ENCODE results near the gene CCDC171.

The CCDC171 gene

DNA sequence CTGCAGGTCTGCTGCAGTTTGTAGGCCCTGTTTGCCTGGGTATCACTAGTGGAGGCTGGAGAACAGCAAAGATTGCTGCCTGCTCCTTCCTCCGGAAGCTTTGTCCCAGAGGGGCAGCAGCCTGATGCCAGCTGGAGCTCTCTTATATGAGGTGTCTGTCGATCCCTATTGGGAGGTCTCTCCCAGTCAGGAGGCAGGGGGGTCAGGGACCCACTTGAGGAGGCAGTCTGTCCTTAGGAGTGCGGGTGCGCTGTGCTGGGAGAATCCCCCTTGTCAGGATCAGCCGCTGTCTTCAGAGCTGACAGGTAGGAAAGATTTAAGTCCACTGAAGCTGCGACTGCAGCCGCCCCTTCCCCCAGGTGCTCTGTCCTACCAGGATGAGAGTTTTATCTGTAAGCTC is 64.9 kb downstream of the CCDC171 start:
- no peaks in the 10 kb centered on the region for H3K4me1 ChIP-seq (ENCODE audit: control insufficient read depth, insufficient read depth, low read length, unreplicated experiment)
- no peaks in the 10 kb centered on the region for H3K79me2 ChIP-seq (ENCODE audit: control insufficient read depth, insufficient read depth, low read length, unreplicated experiment)
- no peak overlapping the region for H3K4me3 ChIP-seq (ENCODE audit: low read depth, low read length)
- H2AFZ ChIP-seq (ENCODE audit: low read length, unreplicated experiment), result no peak overlapping the region
- no peak overlapping the region for H3K27ac ChIP-seq (ENCODE audit: low read depth, low read length)
- H3K36me3 ChIP-seq (ENCODE audit: insufficient read depth, low read length), result no peaks in the 10 kb centered on the region
- no peaks in the 10 kb centered on the region for H3K27me3 ChIP-seq (ENCODE audit: insufficient read depth, low read length)

DNA sequence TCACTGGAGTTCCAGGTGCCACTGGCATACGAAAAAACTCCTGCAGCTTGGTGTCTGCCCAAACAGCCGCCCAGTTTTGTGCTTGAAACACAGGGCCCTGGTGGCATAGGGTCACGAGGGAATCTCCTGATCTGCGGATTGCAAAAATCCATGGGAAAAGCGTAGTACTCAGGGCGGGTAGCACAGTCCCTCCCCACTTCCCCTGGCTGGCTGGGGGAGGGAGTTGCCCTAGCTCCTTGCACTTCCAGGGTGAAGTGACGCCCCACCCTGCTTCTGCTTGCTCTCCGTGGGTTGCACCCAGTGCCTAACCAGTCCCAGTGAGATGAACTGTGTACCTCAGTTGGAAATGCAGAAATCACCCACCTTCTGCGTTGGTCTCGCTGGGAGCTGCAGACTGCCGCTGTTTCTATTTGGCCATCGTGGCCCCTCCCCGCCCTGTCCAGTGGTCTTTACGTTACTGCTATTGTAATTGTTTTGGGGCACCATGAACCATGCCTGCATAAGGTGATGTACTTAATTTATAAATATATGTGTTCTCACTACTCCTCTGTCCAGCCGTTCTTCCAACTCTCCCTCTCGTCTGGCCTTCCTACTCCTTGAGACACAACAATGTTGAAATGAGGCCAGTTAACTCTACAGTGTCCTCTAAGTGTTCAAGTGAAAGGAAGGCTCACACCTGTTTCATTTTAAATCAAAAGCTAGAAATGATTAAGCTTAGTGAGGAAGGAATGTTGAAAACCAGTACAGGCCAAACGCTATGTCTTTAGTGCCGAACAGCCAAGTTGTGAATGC is 65.9 kb downstream of the CCDC171 start:
- Histone ChIP-seq H3K27ac (ENCODE audit: low read depth, low read length) (no peak overlapping the region), H3K36me3 (ENCODE audit: insufficient read depth, low read length) (no peaks in the 10 kb centered on the region), H2AFZ (ENCODE audit: low read length, unreplicated experiment) (no peak overlapping the region), H3K4me3 (ENCODE audit: low read depth, low read length) (no peak overlapping the region), H3K79me2 (ENCODE audit: control insufficient read depth, insufficient read depth, low read length, unreplicated experiment) (no peaks in the 10 kb centered on the region), H3K4me1 (ENCODE audit: control insufficient read depth, insufficient read depth, low read length, unreplicated experiment) (no peaks in the 10 kb centered on the region), H3K27me3 (ENCODE audit: insufficient read depth, low read length) (no peaks in the 10 kb centered on the region)

DNA sequence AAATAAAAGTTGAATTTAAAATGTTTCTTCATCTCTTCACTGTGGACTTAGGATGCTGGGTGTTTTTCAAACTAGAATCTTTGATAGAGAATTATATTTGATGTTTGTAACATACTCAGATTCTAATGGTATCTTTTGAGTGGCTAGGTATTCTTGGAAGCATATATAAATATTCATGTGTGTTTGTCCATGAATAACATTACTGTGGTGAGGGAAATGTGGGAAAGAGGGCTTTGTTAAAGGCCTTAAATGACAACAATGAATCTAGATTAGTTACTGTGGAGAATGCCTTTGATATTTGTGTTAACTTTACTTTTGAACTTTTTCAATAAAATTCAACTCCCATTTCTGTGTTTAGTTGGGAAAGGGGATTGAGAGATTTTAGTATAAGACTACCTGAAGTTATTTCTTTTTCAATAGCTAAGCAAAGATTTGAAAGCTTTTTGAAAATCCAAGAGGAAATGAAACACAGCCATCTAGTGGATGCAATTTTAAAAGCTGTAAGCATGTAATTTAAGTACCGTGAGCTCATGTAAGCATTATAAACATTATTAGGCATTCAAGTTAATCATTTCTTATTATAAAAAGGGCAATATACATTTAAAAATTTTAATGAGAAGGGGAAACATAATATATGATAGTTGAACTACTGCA is 69.6 kb downstream of the CCDC171 start:
- no peaks in the 10 kb centered on the region for H3K4me1 ChIP-seq (ENCODE audit: control insufficient read depth, insufficient read depth, low read length, unreplicated experiment)
- H2AFZ ChIP-seq (ENCODE audit: low read length, unreplicated experiment), result no peak overlapping the region
- H3K79me2 ChIP-seq (ENCODE audit: control insufficient read depth, insufficient read depth, low read length, unreplicated experiment), result no peaks in the 10 kb centered on the region
- no peaks in the 10 kb centered on the region for H3K27me3 ChIP-seq (ENCODE audit: insufficient read depth, low read length)
- no peak overlapping the region for H3K27ac ChIP-seq (ENCODE audit: low read depth, low read length)
- no peak overlapping the region for H3K4me3 ChIP-seq (ENCODE audit: low read depth, low read length)
- H3K36me3 ChIP-seq (ENCODE audit: insufficient read depth, low read length), result no peaks in the 10 kb centered on the region

DNA sequence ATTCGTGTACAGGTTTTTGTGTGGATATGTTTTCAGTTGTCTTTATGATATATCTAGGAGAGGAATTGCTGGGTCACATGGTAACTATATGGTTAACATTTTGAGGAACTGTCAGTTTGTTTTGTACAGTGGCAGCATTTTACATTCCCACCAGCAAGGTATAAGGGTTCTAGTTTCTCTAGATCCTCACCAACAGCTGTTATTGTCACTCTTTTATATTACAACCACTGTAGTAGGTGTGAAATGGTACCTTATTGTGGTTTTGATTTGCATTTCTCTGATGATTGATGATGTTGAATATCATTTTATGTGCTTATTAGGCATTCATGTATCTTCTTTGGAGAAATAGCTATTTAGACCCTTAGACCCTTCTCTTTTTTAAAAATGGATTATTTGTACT is 82.9 kb downstream of the CCDC171 start:
- H3K79me2 ChIP-seq (ENCODE audit: control insufficient read depth, insufficient read depth, low read length, unreplicated experiment), result no peaks in the 10 kb centered on the region
- H3K4me3 ChIP-seq (ENCODE audit: low read depth, low read length), result no peak overlapping the region
- no peaks in the 10 kb centered on the region for H3K36me3 ChIP-seq (ENCODE audit: insufficient read depth, low read length)
- H3K4me1 ChIP-seq (ENCODE audit: control insufficient read depth, insufficient read depth, low read length, unreplicated experiment), result no peaks in the 10 kb centered on the region
- H2AFZ ChIP-seq (ENCODE audit: low read length, unreplicated experiment), result no peak overlapping the region
- no peaks in the 10 kb centered on the region for H3K27me3 ChIP-seq (ENCODE audit: insufficient read depth, low read length)
- no peak overlapping the region for H3K27ac ChIP-seq (ENCODE audit: low read depth, low read length)

DNA sequence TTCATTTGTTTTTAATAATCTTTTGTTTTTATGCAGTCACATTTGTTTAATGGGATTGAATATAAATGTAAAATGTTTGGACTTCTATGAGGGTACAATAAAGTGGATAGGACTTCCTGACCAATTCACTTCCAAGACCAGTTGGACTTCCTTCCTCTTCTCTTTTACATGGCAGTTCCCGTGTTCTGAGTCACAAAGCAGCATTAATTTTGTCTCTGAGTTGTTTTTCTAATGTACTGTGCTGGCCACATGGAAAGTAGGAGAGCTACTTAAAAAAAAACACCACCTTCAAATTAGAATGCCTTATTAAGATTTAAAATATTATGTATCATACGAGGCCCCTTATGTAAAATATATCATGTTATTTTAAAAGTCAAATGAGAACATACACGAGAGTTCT is 87.3 kb downstream of the CCDC171 start:
- Histone ChIP-seq H3K79me2 (ENCODE audit: control insufficient read depth, insufficient read depth, low read length, unreplicated experiment) (no peaks in the 10 kb centered on the region), H3K36me3 (ENCODE audit: insufficient read depth, low read length) (no peaks in the 10 kb centered on the region), H3K4me1 (ENCODE audit: control insufficient read depth, insufficient read depth, low read length, unreplicated experiment) (no peaks in the 10 kb centered on the region), H3K27ac (ENCODE audit: low read depth, low read length) (no peak overlapping the region), H3K4me3 (ENCODE audit: low read depth, low read length) (no peak overlapping the region), H3K27me3 (ENCODE audit: insufficient read depth, low read length) (no peaks in the 10 kb centered on the region), H2AFZ (ENCODE audit: low read length, unreplicated experiment) (no peak overlapping the region)

DNA sequence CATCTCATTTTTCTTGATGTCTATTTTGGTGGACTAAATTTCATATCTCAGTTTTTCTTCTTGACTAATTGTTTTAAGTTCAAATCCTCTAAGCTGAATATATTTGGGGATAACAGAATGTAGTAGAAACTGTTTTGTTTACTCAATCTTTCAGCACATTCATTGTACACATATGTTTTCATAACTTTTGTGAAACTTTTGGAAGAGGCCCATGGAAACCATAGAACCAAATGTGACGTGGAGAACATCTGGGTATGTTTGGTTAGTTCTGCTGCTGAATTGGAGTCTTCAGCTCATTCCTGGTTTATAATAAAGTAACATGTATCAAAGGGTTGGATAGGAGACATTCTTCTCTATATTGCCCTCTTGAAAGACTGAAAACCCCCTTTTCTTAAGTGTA is 88.4 kb downstream of the CCDC171 start:
- H3K27ac ChIP-seq (ENCODE audit: low read depth, low read length), result no peak overlapping the region
- no peak overlapping the region for H3K4me3 ChIP-seq (ENCODE audit: low read depth, low read length)
- no peak overlapping the region for H2AFZ ChIP-seq (ENCODE audit: low read length, unreplicated experiment)
- H3K4me1 ChIP-seq (ENCODE audit: control insufficient read depth, insufficient read depth, low read length, unreplicated experiment), result no peaks in the 10 kb centered on the region
- no peaks in the 10 kb centered on the region for H3K36me3 ChIP-seq (ENCODE audit: insufficient read depth, low read length)
- no peaks in the 10 kb centered on the region for H3K27me3 ChIP-seq (ENCODE audit: insufficient read depth, low read length)
- no peaks in the 10 kb centered on the region for H3K79me2 ChIP-seq (ENCODE audit: control insufficient read depth, insufficient read depth, low read length, unreplicated experiment)

DNA sequence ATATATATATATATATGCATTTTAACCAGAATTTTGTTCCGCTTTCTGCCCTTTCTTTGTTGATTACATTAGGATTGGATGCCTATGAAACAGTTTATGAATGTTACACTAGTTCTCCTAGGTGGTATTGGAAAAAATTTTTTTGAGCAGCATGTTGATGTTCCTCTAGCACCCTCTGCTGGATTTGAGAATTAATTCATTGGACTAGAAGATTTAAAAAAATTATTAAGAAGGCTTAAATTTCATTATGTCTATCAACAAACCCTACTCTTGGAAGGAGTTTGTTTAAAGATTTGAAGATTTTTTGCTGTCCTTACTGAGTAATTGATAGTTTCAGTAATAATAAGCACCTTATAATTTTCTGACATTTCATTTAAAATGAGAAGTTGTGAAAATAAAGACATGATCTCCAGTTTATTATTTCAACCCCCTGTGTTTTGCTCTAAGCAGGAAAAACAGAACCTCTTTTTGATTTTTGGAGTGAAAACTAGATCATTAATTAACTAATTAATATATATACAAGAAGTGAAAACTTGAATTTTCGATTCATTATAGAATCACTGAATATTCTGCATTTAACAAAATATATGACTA is 89.6 kb downstream of the CCDC171 start:
- no peak overlapping the region for H3K4me3 ChIP-seq (ENCODE audit: low read depth, low read length)
- no peaks in the 10 kb centered on the region for H3K27me3 ChIP-seq (ENCODE audit: insufficient read depth, low read length)
- no peaks in the 10 kb centered on the region for H3K79me2 ChIP-seq (ENCODE audit: control insufficient read depth, insufficient read depth, low read length, unreplicated experiment)
- no peaks in the 10 kb centered on the region for H3K4me1 ChIP-seq (ENCODE audit: control insufficient read depth, insufficient read depth, low read length, unreplicated experiment)
- no peak overlapping the region for H3K27ac ChIP-seq (ENCODE audit: low read depth, low read length)
- H2AFZ ChIP-seq (ENCODE audit: low read length, unreplicated experiment), result no peak overlapping the region
- no peaks in the 10 kb centered on the region for H3K36me3 ChIP-seq (ENCODE audit: insufficient read depth, low read length)

DNA sequence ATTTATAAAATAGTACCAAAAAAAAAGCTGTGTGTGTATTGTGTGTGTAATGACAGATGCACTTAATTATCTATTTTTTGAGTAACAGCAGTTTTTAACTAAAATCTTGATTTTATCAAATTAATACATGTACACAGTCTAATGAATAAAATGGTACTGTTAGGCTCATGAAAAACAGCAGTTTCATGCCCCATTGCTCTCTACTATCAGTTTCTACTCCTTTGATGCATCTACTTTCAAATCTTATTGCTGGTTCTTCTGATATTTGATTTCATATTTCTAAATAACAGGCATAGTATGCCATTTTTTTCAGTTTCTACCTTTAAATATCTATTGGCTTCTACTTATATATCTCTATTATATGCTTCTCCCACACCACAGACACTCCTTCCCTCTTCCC is 117.4 kb downstream of the CCDC171 start:
- Histone ChIP-seq H3K79me2 (ENCODE audit: control insufficient read depth, insufficient read depth, low read length, unreplicated experiment) (no peaks in the 10 kb centered on the region), H3K4me3 (ENCODE audit: low read depth, low read length) (no peak overlapping the region), H2AFZ (ENCODE audit: low read length, unreplicated experiment) (no peak overlapping the region), H3K27me3 (ENCODE audit: insufficient read depth, low read length) (no peaks in the 10 kb centered on the region), H3K4me1 (ENCODE audit: control insufficient read depth, insufficient read depth, low read length, unreplicated experiment) (no peaks in the 10 kb centered on the region), H3K36me3 (ENCODE audit: insufficient read depth, low read length) (no peaks in the 10 kb centered on the region), H3K27ac (ENCODE audit: low read depth, low read length) (no peak overlapping the region)

DNA sequence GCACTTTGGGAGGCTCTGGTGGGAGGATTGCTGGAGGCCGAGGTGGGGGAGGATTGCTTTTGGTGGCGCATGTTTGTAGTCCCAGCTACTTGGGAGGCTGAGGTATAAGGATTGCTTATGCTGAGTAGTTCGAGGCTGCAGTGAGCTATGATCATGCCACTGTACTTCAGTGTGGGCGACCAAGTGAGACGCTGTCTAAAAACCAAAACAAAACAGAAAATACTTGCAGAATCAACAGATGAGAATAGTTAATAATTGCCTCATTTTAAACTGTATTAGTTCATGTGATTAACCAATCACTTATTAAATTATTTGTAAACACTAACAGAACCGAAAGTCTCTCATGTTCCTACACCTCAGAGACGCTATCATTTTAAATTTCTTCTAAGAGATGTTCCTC is 118.1 kb downstream of the CCDC171 start:
- H3K27me3 ChIP-seq (ENCODE audit: insufficient read depth, low read length), result no peaks in the 10 kb centered on the region
- no peak overlapping the region for H3K27ac ChIP-seq (ENCODE audit: low read depth, low read length)
- H3K36me3 ChIP-seq (ENCODE audit: insufficient read depth, low read length), result no peaks in the 10 kb centered on the region
- H3K79me2 ChIP-seq (ENCODE audit: control insufficient read depth, insufficient read depth, low read length, unreplicated experiment), result no peaks in the 10 kb centered on the region
- no peaks in the 10 kb centered on the region for H3K4me1 ChIP-seq (ENCODE audit: control insufficient read depth, insufficient read depth, low read length, unreplicated experiment)
- no peak overlapping the region for H3K4me3 ChIP-seq (ENCODE audit: low read depth, low read length)
- no peak overlapping the region for H2AFZ ChIP-seq (ENCODE audit: low read length, unreplicated experiment)

DNA sequence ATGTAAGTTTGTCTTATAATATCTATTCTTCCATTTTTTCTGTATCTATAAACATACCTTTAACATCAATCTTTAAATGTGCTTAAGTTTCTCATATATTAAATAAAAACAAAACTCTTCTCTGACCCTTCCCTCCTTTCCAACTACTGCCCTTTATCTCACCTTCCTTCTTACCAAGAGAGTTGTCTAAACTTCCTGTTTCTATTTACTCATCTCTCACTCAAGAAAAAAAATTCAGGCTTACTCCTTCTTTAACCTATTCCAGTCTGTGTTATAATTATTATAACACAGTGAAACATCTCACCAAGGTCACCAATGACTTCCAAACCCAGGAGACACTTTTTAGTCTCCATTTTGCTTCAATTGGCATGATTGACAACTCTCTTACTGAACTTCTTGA is 140.9 kb downstream of the CCDC171 start:
- no peaks in the 10 kb centered on the region for H3K36me3 ChIP-seq (ENCODE audit: insufficient read depth, low read length)
- H3K27me3 ChIP-seq (ENCODE audit: insufficient read depth, low read length), result no peaks in the 10 kb centered on the region
- H2AFZ ChIP-seq (ENCODE audit: low read length, unreplicated experiment), result no peak overlapping the region
- no peak overlapping the region for H3K27ac ChIP-seq (ENCODE audit: low read depth, low read length)
- H3K4me3 ChIP-seq (ENCODE audit: low read depth, low read length), result no peak overlapping the region
- H3K79me2 ChIP-seq (ENCODE audit: control insufficient read depth, insufficient read depth, low read length, unreplicated experiment), result no peaks in the 10 kb centered on the region
- peaks cover 15% of the 10 kb centered on the region for H3K4me1 ChIP-seq (ENCODE audit: control insufficient read depth, insufficient read depth, low read length, unreplicated experiment)

DNA sequence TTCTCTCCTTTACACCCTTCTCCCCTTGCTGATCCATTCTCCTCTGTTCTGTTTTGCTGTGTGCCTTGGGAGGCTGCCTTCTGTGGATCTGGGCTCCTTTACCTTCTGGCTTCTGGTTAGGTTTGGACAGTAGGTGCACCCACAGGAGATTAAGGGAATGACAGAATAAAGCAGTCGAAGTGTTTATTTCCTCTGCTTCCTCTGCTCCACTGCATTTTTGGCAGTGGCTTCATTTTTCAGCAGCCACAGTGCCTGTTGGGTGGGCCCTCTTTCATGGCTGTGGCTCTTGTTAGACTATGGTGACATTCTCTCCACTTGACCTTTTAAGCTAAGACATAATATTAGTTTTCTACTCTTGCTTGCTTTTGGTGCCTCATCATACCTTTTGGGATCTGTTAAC is 144.1 kb downstream of the CCDC171 start:
- peak overlapping the region; percentile 81 for H2AFZ ChIP-seq (ENCODE audit: low read length, unreplicated experiment)

More for the DNA sequence above, 144.1 kb downstream of the CCDC171 start:
- Histone ChIP-seq H3K4me1 (ENCODE audit: control insufficient read depth, insufficient read depth, low read length, unreplicated experiment) (peaks cover 15% of the 10 kb centered on the region), H3K27ac (ENCODE audit: low read depth, low read length) (peak overlapping the region; percentile 62), H3K27me3 (ENCODE audit: insufficient read depth, low read length) (no peaks in the 10 kb centered on the region), H3K4me3 (ENCODE audit: low read depth, low read length) (peak overlapping the region; percentile 40; the same call in 1 of the 2 replicates), H3K79me2 (ENCODE audit: control insufficient read depth, insufficient read depth, low read length, unreplicated experiment) (no peaks in the 10 kb centered on the region), H3K36me3 (ENCODE audit: insufficient read depth, low read length) (no peaks in the 10 kb centered on the region)

All from ACC112 (cell line).